HG03558 (cell line): ENCODE results near the gene EPHB6.

ENCODE experiments used
- ATAC-seq: cut with Tn5 transposase; IDR thresholded peaks from one replicate; pipeline ENCODE4 v1.9.1; 2021; ENCODE audit warnings: moderate number of reproducible peaks; ENCODE audit not compliant: unreplicated experiment; ENCODE audit errors: extremely low read depth

The EPHB6 gene, protein sequence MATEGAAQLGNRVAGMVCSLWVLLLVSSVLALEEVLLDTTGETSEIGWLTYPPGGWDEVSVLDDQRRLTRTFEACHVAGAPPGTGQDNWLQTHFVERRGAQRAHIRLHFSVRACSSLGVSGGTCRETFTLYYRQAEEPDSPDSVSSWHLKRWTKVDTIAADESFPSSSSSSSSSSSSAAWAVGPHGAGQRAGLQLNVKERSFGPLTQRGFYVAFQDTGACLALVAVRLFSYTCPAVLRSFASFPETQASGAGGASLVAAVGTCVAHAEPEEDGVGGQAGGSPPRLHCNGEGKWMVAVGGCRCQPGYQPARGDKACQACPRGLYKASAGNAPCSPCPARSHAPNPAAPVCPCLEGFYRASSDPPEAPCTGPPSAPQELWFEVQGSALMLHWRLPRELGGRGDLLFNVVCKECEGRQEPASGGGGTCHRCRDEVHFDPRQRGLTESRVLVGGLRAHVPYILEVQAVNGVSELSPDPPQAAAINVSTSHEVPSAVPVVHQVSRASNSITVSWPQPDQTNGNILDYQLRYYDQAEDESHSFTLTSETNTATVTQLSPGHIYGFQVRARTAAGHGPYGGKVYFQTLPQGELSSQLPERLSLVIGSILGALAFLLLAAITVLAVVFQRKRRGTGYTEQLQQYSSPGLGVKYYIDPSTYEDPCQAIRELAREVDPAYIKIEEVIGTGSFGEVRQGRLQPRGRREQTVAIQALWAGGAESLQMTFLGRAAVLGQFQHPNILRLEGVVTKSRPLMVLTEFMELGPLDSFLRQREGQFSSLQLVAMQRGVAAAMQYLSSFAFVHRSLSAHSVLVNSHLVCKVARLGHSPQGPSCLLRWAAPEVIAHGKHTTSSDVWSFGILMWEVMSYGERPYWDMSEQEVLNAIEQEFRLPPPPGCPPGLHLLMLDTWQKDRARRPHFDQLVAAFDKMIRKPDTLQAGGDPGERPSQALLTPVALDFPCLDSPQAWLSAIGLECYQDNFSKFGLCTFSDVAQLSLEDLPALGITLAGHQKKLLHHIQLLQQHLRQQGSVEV

GRCh38 chr7:142854372-142855113 lies at the start of gene EPHB6:
EPHB6 (plus strand) TSS chr7:142855076; CDS start chr7:142863228, 8,152 bp downstream.
- no peak for ATAC-seq

DNA sequence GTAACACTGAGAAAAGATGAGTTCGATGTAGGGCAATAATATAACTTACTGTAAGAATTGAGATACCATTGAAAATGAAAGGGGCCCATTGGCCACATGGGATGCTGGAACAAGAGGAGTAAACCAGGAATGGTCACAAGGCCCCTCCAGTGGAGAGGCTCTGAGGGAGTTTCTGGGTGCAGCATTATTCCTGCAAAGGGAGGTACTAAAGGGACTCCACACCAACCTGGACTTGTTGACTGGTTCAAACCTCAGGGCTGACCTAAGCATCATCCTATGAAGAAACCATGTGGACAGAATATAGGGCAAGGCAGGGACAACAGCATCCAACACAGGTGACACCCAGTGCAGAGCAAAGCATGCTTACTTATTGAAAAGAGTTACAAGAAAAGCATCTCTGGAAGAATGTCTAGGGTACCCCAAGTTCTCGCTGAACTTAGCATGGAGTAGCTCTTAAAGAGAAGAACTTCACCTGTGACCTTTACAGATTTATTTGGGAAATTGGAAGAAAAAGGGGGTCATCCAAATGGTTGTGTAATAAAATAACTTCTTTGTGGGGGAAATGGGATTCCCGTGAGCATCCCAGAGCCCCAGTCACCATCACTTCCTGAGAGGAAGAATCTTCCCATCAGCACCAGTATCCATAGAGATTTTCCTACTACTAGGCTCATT lies 49.4 kb upstream of the EPHB6 start:
- no peak for ATAC-seq

- no peak for ATAC-seq
Observed at GRCh38 chr7:142806022-142806356, 48.9 kb upstream of the EPHB6 start.

GRCh38 chr7:142806957-142807356 lies 47.9 kb upstream of the EPHB6 start:
- no peak for ATAC-seq

GRCh38 chr7:142807855-142808460 lies 46.9 kb upstream of the EPHB6 start:
- ATAC-seq = peak; percentile 12

- peak; percentile 1 for ATAC-seq
Observed at GRCh38 chr7:142808461-142808801, 46.4 kb upstream of the EPHB6 start.

- ATAC-seq = peak; percentile 79
Observed at GRCh38 chr7:142808802-142809583, 45.9 kb upstream of the EPHB6 start.

DNA sequence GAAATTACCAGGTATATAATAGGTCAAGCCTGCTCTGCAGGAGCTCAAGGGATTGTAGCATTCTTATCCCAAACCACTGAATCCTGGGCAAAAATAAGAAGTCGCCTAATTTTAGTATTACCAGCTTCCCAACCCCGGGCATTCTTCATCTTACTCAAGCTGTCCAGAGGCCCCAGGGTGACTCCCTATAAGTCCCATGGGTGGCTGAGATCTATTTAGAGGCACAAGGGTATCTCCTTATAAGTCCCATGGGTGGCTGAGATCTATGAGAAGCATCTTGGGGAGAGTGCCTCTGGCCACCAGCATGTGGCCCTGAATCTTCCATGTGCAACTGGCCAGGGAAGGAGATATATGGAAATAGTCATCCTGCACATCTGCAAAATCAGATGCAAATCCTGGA lies 45.2 kb upstream of the EPHB6 start:
- ATAC-seq = no peak

DNA sequence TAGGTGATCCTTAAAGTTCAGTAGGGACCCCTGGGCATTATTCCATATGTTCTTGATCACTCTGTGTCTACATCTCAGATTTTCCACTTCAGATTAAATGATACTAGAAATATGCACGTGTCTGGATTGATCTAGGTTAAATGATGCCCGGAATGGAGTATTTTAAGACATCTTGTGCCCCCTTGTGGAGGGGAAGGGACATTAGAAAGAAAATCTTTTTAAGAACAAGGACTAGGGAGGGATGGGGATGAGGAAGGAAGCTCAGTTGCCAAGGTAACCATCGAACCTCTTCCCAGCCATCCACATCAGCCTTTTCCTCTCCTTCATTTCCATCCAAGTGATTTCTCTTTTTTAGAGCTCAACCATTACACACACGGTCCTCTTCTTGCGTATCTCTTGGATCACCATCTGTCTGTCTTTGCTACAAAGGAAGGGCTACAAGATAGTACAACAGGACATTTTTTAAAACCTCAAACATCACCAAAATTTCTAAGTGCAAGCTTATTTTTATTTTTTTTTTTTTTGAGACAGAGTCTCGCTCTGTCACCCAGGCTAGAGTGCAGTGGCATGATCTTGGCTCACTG lies 43.6 kb upstream of the EPHB6 start:
- ATAC-seq = no peak

- no peak for ATAC-seq
Observed at GRCh38 chr7:142812437-142813215, 42.2 kb upstream of the EPHB6 start.

DNA sequence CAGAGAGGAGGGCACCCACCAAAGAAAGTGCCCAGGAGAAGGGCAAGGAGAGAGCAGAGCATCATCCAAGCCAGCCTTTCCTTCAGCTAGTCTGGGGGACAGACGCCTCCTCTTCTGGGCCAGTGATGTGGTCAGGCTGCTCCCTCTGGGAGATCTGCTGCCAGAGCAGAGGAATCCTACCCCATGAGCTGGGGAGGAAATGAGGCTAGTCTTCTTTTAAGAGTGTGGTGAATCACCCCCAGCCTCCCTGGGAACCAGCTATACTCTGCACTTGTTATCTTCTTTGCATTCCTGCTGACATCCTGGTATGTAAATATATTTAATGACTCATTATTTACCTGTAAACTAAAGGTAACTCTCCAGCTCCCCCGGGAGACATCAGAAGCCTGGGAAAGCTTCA lies 41.6 kb upstream of the EPHB6 start:
- no peak for ATAC-seq

- ATAC-seq = no peak
Observed at GRCh38 chr7:142813699-142814098, 41.2 kb upstream of the EPHB6 start.

GRCh38 chr7:142814451-142814850 lies 40.4 kb upstream of the EPHB6 start:
- no peak for ATAC-seq

GRCh38 chr7:142815134-142815533 lies 39.7 kb upstream of the EPHB6 start:
- no peak for ATAC-seq

DNA sequence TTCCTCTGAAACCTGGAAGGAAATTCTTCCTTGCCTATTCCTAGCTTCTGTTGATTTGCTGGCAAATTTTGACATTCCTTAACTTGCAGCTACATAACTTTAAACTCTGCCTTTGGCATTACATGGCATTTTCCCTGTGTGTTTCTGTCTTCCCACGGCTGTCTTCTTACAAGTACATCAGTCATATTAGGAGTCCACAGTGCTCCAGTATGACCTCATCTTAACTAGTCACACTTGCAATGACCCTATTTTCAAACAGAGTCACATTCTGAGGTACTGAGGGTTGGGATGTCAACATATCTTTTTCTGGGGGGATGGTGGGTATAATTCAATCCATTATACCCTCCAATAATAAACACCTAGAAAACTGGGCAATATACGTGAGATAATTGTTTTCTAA lies 37.4 kb upstream of the EPHB6 start:
- ATAC-seq = no peak

DNA sequence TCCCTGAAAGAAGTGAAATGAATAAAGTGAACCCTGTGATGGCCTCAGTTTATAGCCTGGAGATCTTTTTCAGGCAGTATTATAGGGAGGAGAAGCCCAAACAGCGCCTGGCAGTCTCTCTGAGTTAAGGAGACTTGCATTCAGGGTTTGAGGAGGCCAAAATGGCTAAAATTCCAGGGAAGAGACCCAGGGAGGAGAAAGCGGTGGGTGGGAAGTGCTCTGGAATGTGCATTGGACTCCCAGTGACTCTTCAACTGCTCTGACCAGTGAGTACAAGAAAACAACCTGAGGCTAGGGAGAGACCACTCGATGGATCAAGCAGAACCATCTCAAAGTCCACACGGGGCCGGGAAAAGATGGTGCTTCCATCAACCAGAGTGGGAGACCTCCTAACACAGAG lies 35.3 kb upstream of the EPHB6 start:
- ATAC-seq = no peak

GRCh38 chr7:142822714-142823113 lies 32.2 kb upstream of the EPHB6 start:
- no peak for ATAC-seq
